Heart right ventricle (tissue), 16 donors: ENCODE data around the gene ADAMTS17. TPM values are rescaled to one million over a fixed set of nuclear protein-coding genes. Genes with fewer than 3 reads are reported as not detected.
A peak's percentile ranks its signal among the peaks of the same experiment; 100 is the strongest.

Experiments
- ATAC-seq, 8 donors: fragments of 200-7000 bp; cut with Tn5 transposase; one replicate each; pipeline ENCODE4 v1.9.1; 2020; ENCODE audit warnings: mild to moderate bottlenecking in 8 of 8, moderate library complexity in 8 of 8, moderate number of reproducible peaks in 1 of 8
- DNase-seq, 2 donors: peaks; one replicate each; pipeline ENCODE4 v3.0.0-alpha.2; 2020
- H3K27ac ChIP-seq, 10 donors: fragments of 200-600 bp; sonication (generic) in 2 of 10; one replicate each; pipeline versions ENCODE4 v1.5.0 to v1.8.0; 2020 to 2022; ENCODE audit warnings: mild to moderate bottlenecking in 3 of 10
- H3K27me3 ChIP-seq, 7 donors: fragments of 200-600 bp; one replicate each; pipeline ENCODE4 v1.8.0; 2021 to 2022; ENCODE audit warnings: mild to moderate bottlenecking in 2 of 7
- H3K36me3 ChIP-seq, 9 donors: fragments of 200-600 bp; sonication (generic) in 1 of 9; one replicate each; pipeline versions ENCODE4 v1.5.0 to v1.8.0; 2020 to 2022; ENCODE audit warnings: mild to moderate bottlenecking in 2 of 9
- H3K4me1 ChIP-seq, 9 donors: fragments of 200-600 bp; sonication (generic) in 1 of 9; one replicate each; pipeline versions ENCODE4 v1.5.0 to v1.8.0; 2020 to 2022; ENCODE audit warnings: mild to moderate bottlenecking in 4 of 9
- H3K4me3 ChIP-seq, 10 donors: fragments of 200-600 bp; sonication (generic) in 2 of 10; one replicate each; pipeline versions ENCODE4 v1.5.0 to v1.8.0; 2020 to 2022; ENCODE audit warnings: mild to moderate bottlenecking in 7 of 10, moderate library complexity in 2 of 10
- H3K9me3 ChIP-seq, 11 donors: fragments of 200-600 bp in 10 of 11; sonication (generic) in 2 of 11; one replicate each; pipeline versions ENCODE4 v1.5.0 to v1.8.0; 2013 to 2022; ENCODE audit warnings: mild to moderate bottlenecking in 2 of 11, control low read depth in 1 of 11, moderate library complexity in 1 of 11
- CTCF ChIP-seq, 9 donors: fragments of 200-600 bp; sonication (generic) in 2 of 9; IDR thresholded peaks; one replicate each; pipeline versions ENCODE4 v1.5.0 to v1.8.0; 2021 to 2022; ENCODE audit warnings: antibody characterized with exemption in 9 of 9, mild to moderate bottlenecking in 5 of 9, moderate library complexity in 1 of 9
- WGBS, 2 donors: extraction: QIAGEN DNeasy Blood & Tissue Kit; methylation state at CpG; one replicate each; pipeline ENCODE4 v1.1.7; 2013; ENCODE audit warnings: inconsistent platforms in 1 of 2; 5-methylcytosine and 5-hydroxymethylcytosine counted together
- intact Hi-C, 10 donors: fragments of 100-400 bp; cut with DNase I; formaldehyde crosslinking; loops; one replicate each; pipeline versions ENCODE4 v1.11.1 to v1.14.2; 2022
- polyA plus RNA-seq, 2 donors: library from polyadenylated mRNA; stranded (reverse); fragments of 200-250 nt; gene quantifications; one replicate each; pipeline ENCODE4 v1.2.3, GENCODE V29; 2013
- total RNA-seq, 10 donors: library from RNA; stranded (reverse); fragmentation: NEBNext Ultra II Directional in 3 of 10; extraction: Animal tissue kit (Norgen Biotek cat#: 25700) in 3 of 10; gene quantifications; one replicate each; pipeline versions ENCODE4 v1.2.1 to v1.2.4, GENCODE V29; 2021 to 2023
- donor health status: Arrhythmogenic right ventricular cardiomyopathy.
- donor health status: ischemic (EF 13 %, LVEDD 7.1; RV severe dilation, severe dysfunction).
- donor health status: healthy with polysubstance abuse.
- donor health status: DM: no; HTN: yes; CAD: no.
- donor health status: DM: no; HTN: no; CAD: no.
- donor health status: ischemic (EF 25% LVEDD 6.9; RV normal size, moderate dysfunction).
- donor health status: ischemic (EF 25% LVEDD 5.7; RV mildly dilated, moderate dysfunction).
- donor health status: healthy.
- donor health status: DM: yes; HTN: yes; CAD: no.
- donor health status: Ischemic cardiomyopathy.
- donor health status: ischemic (EF 35%, LVEDD 5.7; RV mildly dilated, moderate dysfunction).
- donor health status: nonischemic (EF 11% LVEDD 7.7; RV severe dilation, severe dysfunction).
- donor health status: DM: yes; HTN: yes; CAD: no.
- donor health status: PGD.
- donor health status: ischemic (EF 29% LVEDD 5.4; RV normal size, mild dysfunction).
- donor health status: nonischemic (EF 23%, LVEDD 6.1; RV moderate dilation, normal function).

Gene ADAMTS17
- total and polyA plus RNA-seq, 12 donors: 0.47 to 5.0 (median 1.2) TPM

- Histone ChIP-seq H3K27ac (peak overlapping the region in 5 of 10 donors; percentile 2 to 67 (median 43)), H3K9me3 (peaks cover 0 to 18% (median 0%) of the 10 kb centered on the region in 11 donors), H3K4me1 (peaks cover 0 to 14% (median 0%) of the 10 kb centered on the region in 9 donors), H3K36me3 (no peaks in the 10 kb centered on the region), H3K4me3 (no peak overlapping the region), H3K27me3 (peaks cover 0 to 4% (median 0%) of the 10 kb centered on the region in 7 donors)
- ATAC-seq: no peak
- WGBS, 2 donors: 76 to 77% methylated on average over 8 of the region's 8 CpGs
- intact Hi-C loops: no loop called here
- TF ChIP-seq CTCF (IDR thresholded peaks at IDR 0.05): no peak
- no peak for DNase-seq
These were observed 29.8 kb downstream of the ADAMTS17 start for GRCh38 chr15:100311833-100312476.

- Histone ChIP-seq H3K9me3 (peaks cover 0 to 18% (median 0%) of the 10 kb centered on the region in 11 donors), H3K27me3 (peaks cover 0 to 4% (median 0%) of the 10 kb centered on the region in 7 donors), H3K4me3 (no peak overlapping the region), H3K4me1 (peaks cover 0 to 14% (median 0%) of the 10 kb centered on the region in 9 donors), H3K27ac (peak overlapping the region in 6 of 10 donors; percentile 11 to 67 (median 32)), H3K36me3 (no peaks in the 10 kb centered on the region)
- intact Hi-C loops: no loop called here
- peak; percentile 40 to 79 (median 66) for ATAC-seq
- no peak for TF ChIP-seq CTCF (IDR thresholded peaks at IDR 0.05)
- WGBS, 2 donors: 73 to 77% methylated on average over 15 of the region's 15 CpGs
- peak; percentile 25 to 27 for DNase-seq
These were observed 30.6 kb downstream of the ADAMTS17 start for GRCh38 chr15:100311154-100311625.

GRCh38 chr15:100310513-100311153 lies 31.1 kb downstream of the ADAMTS17 start:
- peak overlapping the region in 7 of 10 donors; percentile 11 to 67 (median 30) for H3K27ac ChIP-seq
- no peak overlapping the region for H3K4me3 ChIP-seq
- ATAC-seq (no peak), DNase-seq (no peak)
- intact Hi-C loops: no loop called here
- no peak for TF ChIP-seq CTCF (IDR thresholded peaks at IDR 0.05)
- H3K4me1 ChIP-seq: peaks cover 0 to 14% (median 0%) of the 10 kb centered on the region in 9 donors
- H3K9me3 ChIP-seq: peaks cover 0 to 18% (median 0%) of the 10 kb centered on the region in 11 donors
- no peaks in the 10 kb centered on the region for H3K36me3 ChIP-seq
- WGBS, 2 donors: 71 to 73% methylated on average over 14 of the region's 14 CpGs
- H3K27me3 ChIP-seq: peaks cover 0 to 4% (median 0%) of the 10 kb centered on the region in 7 donors

- Histone ChIP-seq H3K4me1 (peaks cover 0 to 14% (median 0%) of the 10 kb centered on the region in 9 donors), H3K4me3 (no peak overlapping the region), H3K27ac (peak overlapping the region in 1 of 10 donors; percentile 67), H3K9me3 (peaks cover 0 to 18% (median 0%) of the 10 kb centered on the region in 11 donors), H3K36me3 (no peaks in the 10 kb centered on the region), H3K27me3 (peaks cover 0 to 4% (median 0%) of the 10 kb centered on the region in 7 donors)
- ATAC-seq (no peak), DNase-seq (no peak)
- WGBS, 2 donors: 59 to 63% methylated on average over 8 of the region's 8 CpGs
- intact Hi-C loops: no loop called here
- no peak for TF ChIP-seq CTCF (IDR thresholded peaks at IDR 0.05)
These were observed 31.8 kb downstream of the ADAMTS17 start for GRCh38 chr15:100310041-100310405.
